SH-SY5Y (cell line): Measurements from ENCODE around the gene OPCML.

ENCODE experiments used
- GATA2 ChIP-seq: IDR thresholded peaks from 2 replicates; pipeline ENCODE4 v1.6.1; 2011; ENCODE audit warnings: mild to moderate bottlenecking, low read depth, low read length
- GATA3 ChIP-seq: IDR thresholded peaks from 2 replicates; pipeline ENCODE4 v1.6.1; 2011; ENCODE audit warnings: low read depth, mild to moderate bottlenecking, low read length, moderate library complexity

DNA sequence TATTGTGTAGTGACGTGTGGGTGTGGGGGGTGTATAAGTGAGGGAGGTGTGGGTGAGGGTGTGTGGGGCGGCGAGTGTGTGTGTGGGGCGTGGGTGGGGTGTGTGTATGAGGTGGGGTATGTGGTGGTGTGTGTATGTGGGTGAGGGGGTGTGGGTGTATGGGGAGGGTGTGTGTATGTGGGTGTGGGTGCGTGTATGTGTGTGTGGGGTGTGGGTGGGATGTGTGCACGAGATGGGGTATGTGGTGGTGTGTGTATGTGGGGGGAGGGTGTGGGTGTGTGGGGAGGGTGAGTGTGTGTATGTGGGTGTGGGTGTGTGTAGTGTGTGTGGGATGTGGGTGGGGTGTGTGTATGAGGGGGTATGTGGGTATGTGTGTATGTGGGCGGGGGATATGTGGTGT, 205.5 kb downstream of the OPCML start:
- TF ChIP-seq GATA2, result no peak
- no peak for TF ChIP-seq GATA3
